ENCODE measurements around the gene TEX10. TPM values are rescaled to one million over a fixed set of nuclear protein-coding genes. Genes with fewer than 3 reads are reported as not detected.

TEX10 gene
- total RNA-seq, 1 experiment from 2014 or later, result 25.7 TPM

- H3K36me3 ChIP-seq, result peaks cover 22% of the 10 kb centered on the region
- no peaks in the 10 kb centered on the region for H3K27me3 ChIP-seq (replicated peaks)
- H3K27ac ChIP-seq, result no peak overlapping the region
- H3K9me3 ChIP-seq (replicated peaks), result no peaks in the 10 kb centered on the region; the same call in 1 of the 2 replicates
- H3K4me1 ChIP-seq (replicated peaks), result no peaks in the 10 kb centered on the region
- no peak overlapping the region for H3K4me3 ChIP-seq
- no peak for DNase-seq (ENCODE audit: low read depth in 1 of 2, low spot score in 2 of 2)
Measured at GRCh38 chr9:100287186-100287585, 65.6 kb downstream of the TEX10 start.

GRCh38 chr9:100286257-100286656, 66.5 kb downstream of the TEX10 start:
- DNase-seq (ENCODE audit: low read depth in 1 of 2, low spot score in 2 of 2), result no peak

GRCh38 chr9:100285601-100286000, 67.1 kb downstream of the TEX10 start:
- H3K36me3 ChIP-seq, result peaks cover 18% of the 10 kb centered on the region
- H3K4me1 ChIP-seq (replicated peaks), result no peaks in the 10 kb centered on the region
- DNase-seq (ENCODE audit: low read depth in 1 of 2, low spot score in 2 of 2), result no peak
- no peak overlapping the region for H3K4me3 ChIP-seq
- H3K27me3 ChIP-seq (replicated peaks), result no peaks in the 10 kb centered on the region
- H3K9me3 ChIP-seq (replicated peaks), result no peaks in the 10 kb centered on the region; the same call in 1 of the 2 replicates
- no peak overlapping the region for H3K27ac ChIP-seq

More at GRCh38 chr9:100286257-100286656, 66.5 kb downstream of the TEX10 start:
- Histone ChIP-seq H3K4me1 (replicated peaks) (no peaks in the 10 kb centered on the region), H3K9me3 (replicated peaks) (no peaks in the 10 kb centered on the region; the same call in 1 of the 2 replicates), H3K4me3 (no peak overlapping the region), H3K36me3 (peaks cover 20% of the 10 kb centered on the region), H3K27me3 (replicated peaks) (no peaks in the 10 kb centered on the region), H3K27ac (no peak overlapping the region)

- Histone ChIP-seq H3K4me1 (replicated peaks) (no peaks in the 10 kb centered on the region), H3K27me3 (replicated peaks) (no peaks in the 10 kb centered on the region), H3K4me3 (no peak overlapping the region), H3K36me3 (peaks cover 18% of the 10 kb centered on the region), H3K27ac (no peak overlapping the region), H3K9me3 (replicated peaks) (no peaks in the 10 kb centered on the region; the same call in 1 of the 2 replicates)
- DNase-seq (ENCODE audit: low read depth in 1 of 2, low spot score in 2 of 2), result no peak
Measured at GRCh38 chr9:100285080-100285479, 67.7 kb downstream of the TEX10 start.

GRCh38 chr9:100284247-100284646, 68.5 kb downstream of the TEX10 start:
- no peaks in the 10 kb centered on the region for H3K4me1 ChIP-seq (replicated peaks)
- no peaks in the 10 kb centered on the region for H3K27me3 ChIP-seq (replicated peaks)
- DNase-seq (ENCODE audit: low read depth in 1 of 2, low spot score in 2 of 2), result no peak
- H3K36me3 ChIP-seq, result peaks cover 18% of the 10 kb centered on the region
- no peaks in the 10 kb centered on the region; the same call in 1 of the 2 replicates for H3K9me3 ChIP-seq (replicated peaks)
- H3K27ac ChIP-seq, result no peak overlapping the region
- H3K4me3 ChIP-seq, result no peak overlapping the region

GRCh38 chr9:100282388-100282719, 70.4 kb downstream of the TEX10 start:
- Histone ChIP-seq H3K4me3 (no peak overlapping the region), H3K9me3 (replicated peaks) (no peaks in the 10 kb centered on the region; the same call in 1 of the 2 replicates), H3K27me3 (replicated peaks) (no peaks in the 10 kb centered on the region), H3K27ac (no peak overlapping the region), H3K4me1 (replicated peaks) (no peaks in the 10 kb centered on the region), H3K36me3 (peaks cover 18% of the 10 kb centered on the region)
- no peak for DNase-seq (ENCODE audit: low read depth in 1 of 2, low spot score in 2 of 2)

- peaks cover 15% of the 10 kb centered on the region for H3K36me3 ChIP-seq
- no peaks in the 10 kb centered on the region for H3K4me1 ChIP-seq (replicated peaks)
- H3K9me3 ChIP-seq (replicated peaks), result no peaks in the 10 kb centered on the region; the same call in 1 of the 2 replicates
- H3K27me3 ChIP-seq (replicated peaks), result no peaks in the 10 kb centered on the region
- no peak overlapping the region for H3K27ac ChIP-seq
- DNase-seq (ENCODE audit: low read depth in 1 of 2, low spot score in 2 of 2), result no peak
- no peak overlapping the region for H3K4me3 ChIP-seq
Measured at GRCh38 chr9:100281676-100282387, 70.9 kb downstream of the TEX10 start.

GRCh38 chr9:100281066-100281465, 71.7 kb downstream of the TEX10 start:
- Histone ChIP-seq H3K4me3 (no peak overlapping the region), H3K27me3 (replicated peaks) (no peaks in the 10 kb centered on the region), H3K4me1 (replicated peaks) (no peaks in the 10 kb centered on the region), H3K27ac (no peak overlapping the region), H3K36me3 (peaks cover 13% of the 10 kb centered on the region), H3K9me3 (replicated peaks) (no peaks in the 10 kb centered on the region; the same call in 1 of the 2 replicates)
- no peak for DNase-seq (ENCODE audit: low read depth in 1 of 2, low spot score in 2 of 2)

- Histone ChIP-seq H3K27ac (no peak overlapping the region), H3K27me3 (replicated peaks) (no peaks in the 10 kb centered on the region), H3K4me1 (replicated peaks) (no peaks in the 10 kb centered on the region), H3K36me3 (peaks cover 3% of the 10 kb centered on the region), H3K9me3 (replicated peaks) (no peaks in the 10 kb centered on the region), H3K4me3 (no peak overlapping the region)
- DNase-seq (ENCODE audit: low read depth in 1 of 2, low spot score in 2 of 2), result no peak
Measured at GRCh38 chr9:100277166-100277979, 75.4 kb downstream of the TEX10 start.

- Histone ChIP-seq H3K4me3 (no peak overlapping the region), H3K9me3 (replicated peaks) (no peaks in the 10 kb centered on the region; the same call in 1 of the 2 replicates), H3K36me3 (peaks cover 6% of the 10 kb centered on the region), H3K27ac (no peak overlapping the region), H3K4me1 (replicated peaks) (no peaks in the 10 kb centered on the region), H3K27me3 (replicated peaks) (no peaks in the 10 kb centered on the region)
- no peak for DNase-seq (ENCODE audit: low read depth in 1 of 2, low spot score in 2 of 2)
Measured at GRCh38 chr9:100269656-100270055, 83.1 kb downstream of the TEX10 start.

GRCh38 chr9:100268271-100268670, 84.5 kb downstream of the TEX10 start:
- Histone ChIP-seq H3K27ac (no peak overlapping the region), H3K4me3 (no peak overlapping the region), H3K36me3 (peaks cover 6% of the 10 kb centered on the region; the same call in 1 of the 2 replicates), H3K9me3 (replicated peaks) (no peaks in the 10 kb centered on the region; the same call in 1 of the 2 replicates), H3K27me3 (replicated peaks) (no peaks in the 10 kb centered on the region), H3K4me1 (replicated peaks) (no peaks in the 10 kb centered on the region)
- DNase-seq (ENCODE audit: low read depth in 1 of 2, low spot score in 2 of 2), result no peak

- DNase-seq (ENCODE audit: low read depth in 1 of 2, low spot score in 2 of 2), result no peak
- no peaks in the 10 kb centered on the region for H3K27me3 ChIP-seq (replicated peaks)
- H3K4me1 ChIP-seq (replicated peaks), result no peaks in the 10 kb centered on the region
- no peaks in the 10 kb centered on the region; the same call in 1 of the 2 replicates for H3K9me3 ChIP-seq (replicated peaks)
- H3K4me3 ChIP-seq, result no peak overlapping the region
- peaks cover 6% of the 10 kb centered on the region; the same call in 1 of the 2 replicates for H3K36me3 ChIP-seq
- H3K27ac ChIP-seq, result no peak overlapping the region
Measured at GRCh38 chr9:100267211-100267610, 85.5 kb downstream of the TEX10 start.

All from SJSA1 (cell line).